ENCODE measurements around the gene VSTM2B.

The VSTM2B gene

DNA sequence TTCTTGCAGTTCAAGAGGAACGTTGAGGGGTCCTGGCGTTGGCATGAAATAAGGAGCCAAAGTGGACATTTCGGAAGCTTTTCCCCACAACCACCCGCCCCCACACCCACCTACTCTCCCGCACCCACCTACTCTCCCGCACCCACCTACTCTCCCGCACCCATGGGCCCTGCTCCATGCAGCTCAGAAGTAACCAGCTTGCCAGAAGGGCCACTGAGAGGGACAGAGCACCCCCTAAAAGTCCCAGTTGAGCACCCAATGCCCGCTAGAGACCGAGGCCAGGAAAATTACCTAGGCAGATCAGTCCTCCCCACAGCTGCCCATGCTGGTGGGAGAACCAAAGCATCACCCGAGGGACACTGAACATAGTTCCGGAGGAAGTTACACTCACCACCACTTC lies 11.8 kb downstream of the VSTM2B start:
- TF ChIP-seq SNAI2 (CRISPR knock-in tag; IDR thresholded peaks at IDR 0.05) (no peak), ZC3H10 (CRISPR knock-in tag; IDR thresholded peaks at IDR 0.05) (no peak)
- ATAC-seq, result no peak

DNA sequence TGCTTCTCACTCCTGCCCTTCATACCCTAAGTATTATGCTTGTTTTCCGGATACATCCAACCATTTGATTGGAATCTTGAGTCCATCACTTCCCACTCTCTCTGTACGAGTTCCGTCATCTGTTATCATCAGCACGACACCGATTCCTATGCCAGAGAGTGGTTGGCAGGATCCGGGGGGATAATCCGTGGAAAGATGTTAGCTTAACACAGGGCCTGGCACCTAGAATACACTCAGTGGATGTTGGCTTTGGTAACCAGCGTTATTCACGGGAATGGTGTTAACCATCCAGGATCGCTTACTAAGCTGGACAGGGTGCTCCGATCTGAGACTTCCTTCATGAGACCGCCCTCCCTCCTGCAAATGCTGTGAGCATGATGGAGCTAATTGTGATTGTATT lies 12.4 kb downstream of the VSTM2B start:
- no peak for TF ChIP-seq ZNF70 (CRISPR knock-in tag; IDR thresholded peaks at IDR 0.05)
- no peak for TF ChIP-seq ZFP30 (CRISPR knock-in tag; IDR thresholded peaks at IDR 0.05)
- no peak for TF ChIP-seq POU6F1 (CRISPR knock-in tag; IDR thresholded peaks at IDR 0.05; ENCODE audit: borderline replicate concordance, low read depth)
- no peak for TF ChIP-seq TSHZ2 (CRISPR knock-in tag; IDR thresholded peaks at IDR 0.05)
- TF ChIP-seq ZFP3 (CRISPR knock-in tag; IDR thresholded peaks at IDR 0.05), result no peak
- no peak for TF ChIP-seq GLIS3 (CRISPR knock-in tag; IDR thresholded peaks at IDR 0.05)
- no peak for TF ChIP-seq ZC3H10 (CRISPR knock-in tag; IDR thresholded peaks at IDR 0.05)
- TF ChIP-seq OSR1 (CRISPR knock-in tag; IDR thresholded peaks at IDR 0.05), result no peak
- no peak for TF ChIP-seq ZNF8 (CRISPR knock-in tag; IDR thresholded peaks at IDR 0.05)
- TF ChIP-seq ISL1 (CRISPR knock-in tag; IDR thresholded peaks at IDR 0.05), result no peak
- ATAC-seq, result no peak

DNA sequence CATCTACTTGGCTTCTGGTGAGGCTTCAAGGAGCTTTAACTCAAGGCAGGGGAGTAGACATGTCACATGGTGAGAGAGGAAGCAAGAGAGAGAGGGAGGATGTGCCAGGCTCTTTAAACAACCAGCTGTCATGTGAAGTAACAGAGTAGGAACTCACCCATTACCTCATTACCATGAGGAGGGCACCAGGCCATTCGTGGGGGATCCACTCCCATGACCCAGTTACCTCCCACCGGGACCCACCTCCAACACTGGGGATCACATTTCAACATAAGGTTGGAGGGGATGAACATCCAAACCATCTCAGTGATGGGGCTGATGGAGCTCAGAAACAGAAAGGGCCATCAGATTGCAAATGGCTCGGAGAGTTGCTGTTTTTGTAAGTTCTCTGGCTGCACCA lies 12.9 kb downstream of the VSTM2B start:
- TF ChIP-seq OSR1 (CRISPR knock-in tag; IDR thresholded peaks at IDR 0.05) (no peak), CREB5 (CRISPR knock-in tag; IDR thresholded peaks at IDR 0.05; ENCODE audit: low read depth) (no peak), ISL1 (CRISPR knock-in tag; IDR thresholded peaks at IDR 0.05) (no peak), SNAI2 (CRISPR knock-in tag; IDR thresholded peaks at IDR 0.05) (no peak), TSHZ2 (CRISPR knock-in tag; IDR thresholded peaks at IDR 0.05) (no peak), CSDC2 (CRISPR knock-in tag; IDR thresholded peaks at IDR 0.05) (no peak), ZNF70 (CRISPR knock-in tag; IDR thresholded peaks at IDR 0.05) (no peak), ARNTL (CRISPR knock-in tag; IDR thresholded peaks at IDR 0.05; ENCODE audit: borderline replicate concordance, low read depth) (no peak), TCF4 (CRISPR knock-in tag; IDR thresholded peaks at IDR 0.05; ENCODE audit: borderline replicate concordance) (no peak), ESRRG (CRISPR knock-in tag; IDR thresholded peaks at IDR 0.05) (no peak), RARB (CRISPR knock-in tag; IDR thresholded peaks at IDR 0.05) (no peak), POU6F1 (CRISPR knock-in tag; IDR thresholded peaks at IDR 0.05; ENCODE audit: borderline replicate concordance, low read depth) (no peak), ZFP30 (CRISPR knock-in tag; IDR thresholded peaks at IDR 0.05) (no peak), TOX (CRISPR knock-in tag; IDR thresholded peaks at IDR 0.05; ENCODE audit: borderline replicate concordance) (no peak), ZC3H10 (CRISPR knock-in tag; IDR thresholded peaks at IDR 0.05) (no peak), ZNF8 (CRISPR knock-in tag; IDR thresholded peaks at IDR 0.05) (no peak), PPARA (CRISPR knock-in tag; IDR thresholded peaks at IDR 0.05; ENCODE audit: borderline replicate concordance) (no peak), BACH2 (CRISPR knock-in tag; IDR thresholded peaks at IDR 0.05; ENCODE audit: borderline replicate concordance) (no peak)
- TF ChIP-seq, protein P1, sequence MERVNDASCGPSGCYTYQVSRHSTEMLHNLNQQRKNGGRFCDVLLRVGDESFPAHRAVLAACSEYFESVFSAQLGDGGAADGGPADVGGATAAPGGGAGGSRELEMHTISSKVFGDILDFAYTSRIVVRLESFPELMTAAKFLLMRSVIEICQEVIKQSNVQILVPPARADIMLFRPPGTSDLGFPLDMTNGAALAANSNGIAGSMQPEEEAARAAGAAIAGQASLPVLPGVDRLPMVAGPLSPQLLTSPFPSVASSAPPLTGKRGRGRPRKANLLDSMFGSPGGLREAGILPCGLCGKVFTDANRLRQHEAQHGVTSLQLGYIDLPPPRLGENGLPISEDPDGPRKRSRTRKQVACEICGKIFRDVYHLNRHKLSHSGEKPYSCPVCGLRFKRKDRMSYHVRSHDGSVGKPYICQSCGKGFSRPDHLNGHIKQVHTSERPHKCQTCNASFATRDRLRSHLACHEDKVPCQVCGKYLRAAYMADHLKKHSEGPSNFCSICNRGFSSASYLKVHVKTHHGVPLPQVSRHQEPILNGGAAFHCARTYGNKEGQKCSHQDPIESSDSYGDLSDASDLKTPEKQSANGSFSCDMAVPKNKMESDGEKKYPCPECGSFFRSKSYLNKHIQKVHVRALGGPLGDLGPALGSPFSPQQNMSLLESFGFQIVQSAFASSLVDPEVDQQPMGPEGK (CRISPR knock-in tag; IDR thresholded peaks at IDR 0.05; ENCODE audit: borderline replicate concordance), result no peak
- TF ChIP-seq, protein P2, sequence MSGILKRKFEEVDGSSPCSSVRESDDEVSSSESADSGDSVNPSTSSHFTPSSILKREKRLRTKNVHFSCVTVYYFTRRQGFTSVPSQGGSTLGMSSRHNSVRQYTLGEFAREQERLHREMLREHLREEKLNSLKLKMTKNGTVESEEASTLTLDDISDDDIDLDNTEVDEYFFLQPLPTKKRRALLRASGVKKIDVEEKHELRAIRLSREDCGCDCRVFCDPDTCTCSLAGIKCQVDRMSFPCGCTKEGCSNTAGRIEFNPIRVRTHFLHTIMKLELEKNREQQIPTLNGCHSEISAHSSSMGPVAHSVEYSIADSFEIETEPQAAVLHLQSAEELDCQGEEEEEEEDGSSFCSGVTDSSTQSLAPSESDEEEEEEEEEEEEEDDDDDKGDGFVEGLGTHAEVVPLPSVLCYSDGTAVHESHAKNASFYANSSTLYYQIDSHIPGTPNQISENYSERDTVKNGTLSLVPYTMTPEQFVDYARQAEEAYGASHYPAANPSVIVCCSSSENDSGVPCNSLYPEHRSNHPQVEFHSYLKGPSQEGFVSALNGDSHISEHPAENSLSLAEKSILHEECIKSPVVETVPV (CRISPR knock-in tag; IDR thresholded peaks at IDR 0.05), result no peak
- no peak for ATAC-seq

Measured in SK-N-SH treated with all-trans-retinoic acid at 6 μM for 48 hours (cell line).